Calu3 (cell line): ENCODE data around the gene SPACA1. TPM values are rescaled to one million over a fixed set of nuclear protein-coding genes. Genes with fewer than 3 reads are reported as not detected.

Experiments used
- BruUV-seq: library from RNA; stranded (reverse); fragments of 400-500 nt; replicated peaks from 2 replicates; lab custom pipeline; 2021; lab: Mats Ljungman, UMichigan
- CTCF ChIA-PET: fragments of 300-600 bp; sonication (Branson Sonifier 250); formaldehyde crosslinking; loops from one replicate; lab custom pipeline; 2022; ENCODE audit warnings: antibody characterized with exemption; lab: Charles Lee
- DNase-seq: peaks from one replicate; pipeline ENCODE4 v3.0.0; 2022
- H3K27ac Mint-ChIP-seq: one replicate; pipeline ENCODE4 v1.8.0; 2022; ENCODE audit warnings: mixed read lengths; ENCODE audit not compliant: unreplicated experiment
- H3K27me3 Mint-ChIP-seq: one replicate; pipeline ENCODE4 v1.8.0; 2022; ENCODE audit warnings: mixed read lengths; ENCODE audit not compliant: unreplicated experiment
- H3K36me3 Mint-ChIP-seq: one replicate; pipeline ENCODE4 v1.8.0; 2022; ENCODE audit warnings: mild to moderate bottlenecking, moderate library complexity, mixed read lengths; ENCODE audit not compliant: insufficient read depth, unreplicated experiment
- H3K4me1 Mint-ChIP-seq: one replicate; pipeline ENCODE4 v1.8.0; 2022; ENCODE audit warnings: mild to moderate bottlenecking, low read depth, mixed read lengths; ENCODE audit not compliant: unreplicated experiment
- H3K4me3 Mint-ChIP-seq: one replicate; pipeline ENCODE4 v1.8.0; 2022; ENCODE audit warnings: mild to moderate bottlenecking, low read depth, moderate library complexity, mixed read lengths; ENCODE audit not compliant: unreplicated experiment
- H3K9me3 Mint-ChIP-seq: one replicate; pipeline ENCODE4 v1.8.0; 2022; ENCODE audit warnings: low read depth, mixed read lengths; ENCODE audit not compliant: unreplicated experiment
- intact Hi-C: fragments of 100-400 bp; cut with micrococcal nuclease; formaldehyde crosslinking; loops from one replicate; pipeline ENCODE4 v1.10.0; 2022; ENCODE audit not compliant: unreplicated experiment
- total RNA-seq: library from RNA; stranded (reverse); gene quantifications from 2 replicates; pipeline ENCODE4 v1.2.3, GENCODE V29; 2022
- TF ChIP-seq, protein P1 (sequence below): fragments of 200-600 bp; IDR thresholded peaks from one replicate; pipeline ENCODE4 v1.8.0; 2022; ENCODE audit warnings: antibody characterized with exemption; ENCODE audit not compliant: unreplicated experiment

The SPACA1 gene
- total RNA-seq, 1 experiment from 2014 or later, result not detected

DNA sequence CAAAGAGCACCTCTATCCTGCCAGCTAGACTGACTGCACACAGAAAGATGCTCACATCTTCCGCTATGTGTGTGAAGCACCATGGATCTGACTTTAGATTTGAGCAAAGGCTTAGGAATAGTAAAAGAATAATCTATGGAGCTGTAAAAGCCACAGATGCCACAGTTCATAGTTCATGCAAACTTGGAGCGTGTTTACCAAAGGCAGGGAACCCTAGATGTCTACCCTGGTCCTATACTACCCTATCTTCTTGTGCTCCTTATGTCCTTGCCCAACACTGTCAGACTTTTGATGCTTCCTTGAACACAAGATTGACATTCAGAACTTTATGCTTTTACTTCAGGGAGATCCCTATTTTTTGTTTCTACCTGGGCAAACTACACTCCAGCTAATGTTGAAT is 39.2 kb downstream of the SPACA1 start:
- CTCF ChIA-PET, result no interaction called here
- intact Hi-C loops, result no loop called here
- Mint-ChIP-seq H3K36me3 (no peaks in the 10 kb centered on the region), H3K27me3 (peaks cover 58% of the 10 kb centered on the region), H3K4me1 (no peaks in the 10 kb centered on the region), H3K4me3 (no peak overlapping the region), H3K9me3 (peaks cover 1% of the 10 kb centered on the region), H3K27ac (no peak overlapping the region)
- no TSS peak for BruUV-seq
- no peak for DNase-seq
- TF ChIP-seq, protein P1, sequence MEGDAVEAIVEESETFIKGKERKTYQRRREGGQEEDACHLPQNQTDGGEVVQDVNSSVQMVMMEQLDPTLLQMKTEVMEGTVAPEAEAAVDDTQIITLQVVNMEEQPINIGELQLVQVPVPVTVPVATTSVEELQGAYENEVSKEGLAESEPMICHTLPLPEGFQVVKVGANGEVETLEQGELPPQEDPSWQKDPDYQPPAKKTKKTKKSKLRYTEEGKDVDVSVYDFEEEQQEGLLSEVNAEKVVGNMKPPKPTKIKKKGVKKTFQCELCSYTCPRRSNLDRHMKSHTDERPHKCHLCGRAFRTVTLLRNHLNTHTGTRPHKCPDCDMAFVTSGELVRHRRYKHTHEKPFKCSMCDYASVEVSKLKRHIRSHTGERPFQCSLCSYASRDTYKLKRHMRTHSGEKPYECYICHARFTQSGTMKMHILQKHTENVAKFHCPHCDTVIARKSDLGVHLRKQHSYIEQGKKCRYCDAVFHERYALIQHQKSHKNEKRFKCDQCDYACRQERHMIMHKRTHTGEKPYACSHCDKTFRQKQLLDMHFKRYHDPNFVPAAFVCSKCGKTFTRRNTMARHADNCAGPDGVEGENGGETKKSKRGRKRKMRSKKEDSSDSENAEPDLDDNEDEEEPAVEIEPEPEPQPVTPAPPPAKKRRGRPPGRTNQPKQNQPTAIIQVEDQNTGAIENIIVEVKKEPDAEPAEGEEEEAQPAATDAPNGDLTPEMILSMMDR, result no peak

GRCh38 chr6:88089708-88090107 is 42.1 kb downstream of the SPACA1 start:
- CTCF ChIA-PET, result no interaction called here
- intact Hi-C loops, result no loop called here
- DNase-seq, result no peak
- Mint-ChIP-seq H3K27me3 (peaks cover 66% of the 10 kb centered on the region), H3K4me3 (no peak overlapping the region), H3K36me3 (no peaks in the 10 kb centered on the region), H3K9me3 (no peaks in the 10 kb centered on the region), H3K4me1 (no peaks in the 10 kb centered on the region), H3K27ac (no peak overlapping the region)
- TF ChIP-seq, protein P1, result no peak
- BruUV-seq, result no TSS peak

GRCh38 chr6:88105741-88106340 is 58.2 kb downstream of the SPACA1 start:
- TF ChIP-seq, protein P1, result no peak
- peaks cover 32% of the 10 kb centered on the region for H3K27me3 Mint-ChIP-seq
- DNase-seq, result no peak
- intact Hi-C loops, result no loop called here
- H3K27ac Mint-ChIP-seq, result no peak overlapping the region
- no peaks in the 10 kb centered on the region for H3K36me3 Mint-ChIP-seq
- no peaks in the 10 kb centered on the region for H3K9me3 Mint-ChIP-seq
- no peaks in the 10 kb centered on the region for H3K4me1 Mint-ChIP-seq
- CTCF ChIA-PET, result no interaction called here
- BruUV-seq, result no TSS peak
- H3K4me3 Mint-ChIP-seq, result no peak overlapping the region

DNA sequence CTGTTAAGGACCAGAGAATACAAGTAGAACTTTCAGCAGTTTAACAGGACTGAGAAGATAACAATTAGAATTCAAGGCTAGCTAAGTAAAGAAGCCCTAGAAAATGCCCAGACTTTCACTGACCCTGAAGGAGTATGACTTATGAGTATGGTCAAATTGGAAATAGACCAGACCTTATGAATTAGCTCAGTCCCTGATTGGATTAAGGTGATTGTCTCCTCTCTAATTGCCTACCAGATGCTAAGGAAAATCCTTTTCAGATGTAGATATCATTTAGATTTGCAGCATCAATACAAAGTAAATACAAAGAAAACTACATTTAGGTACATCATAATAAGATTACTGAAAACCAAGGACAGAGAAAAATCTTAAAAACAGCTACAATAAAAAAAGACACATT is 59.6 kb downstream of the SPACA1 start:
- no TSS peak for BruUV-seq
- Mint-ChIP-seq H3K9me3 (no peaks in the 10 kb centered on the region), H3K4me1 (peaks cover 6% of the 10 kb centered on the region), H3K27ac (no peak overlapping the region), H3K4me3 (no peak overlapping the region), H3K27me3 (peaks cover 40% of the 10 kb centered on the region), H3K36me3 (no peaks in the 10 kb centered on the region)
- TF ChIP-seq, protein P1, result no peak
- no peak for DNase-seq
- CTCF ChIA-PET, result interaction anchor here (0.6 kb wide), 1 partner anchor 66 kb away, joined by 6 read pairs; no protein-coding TSS in a partner anchor
- intact Hi-C loops, result no loop called here
